Measurements from ENCODE around the gene HOTAIR.

DNA sequence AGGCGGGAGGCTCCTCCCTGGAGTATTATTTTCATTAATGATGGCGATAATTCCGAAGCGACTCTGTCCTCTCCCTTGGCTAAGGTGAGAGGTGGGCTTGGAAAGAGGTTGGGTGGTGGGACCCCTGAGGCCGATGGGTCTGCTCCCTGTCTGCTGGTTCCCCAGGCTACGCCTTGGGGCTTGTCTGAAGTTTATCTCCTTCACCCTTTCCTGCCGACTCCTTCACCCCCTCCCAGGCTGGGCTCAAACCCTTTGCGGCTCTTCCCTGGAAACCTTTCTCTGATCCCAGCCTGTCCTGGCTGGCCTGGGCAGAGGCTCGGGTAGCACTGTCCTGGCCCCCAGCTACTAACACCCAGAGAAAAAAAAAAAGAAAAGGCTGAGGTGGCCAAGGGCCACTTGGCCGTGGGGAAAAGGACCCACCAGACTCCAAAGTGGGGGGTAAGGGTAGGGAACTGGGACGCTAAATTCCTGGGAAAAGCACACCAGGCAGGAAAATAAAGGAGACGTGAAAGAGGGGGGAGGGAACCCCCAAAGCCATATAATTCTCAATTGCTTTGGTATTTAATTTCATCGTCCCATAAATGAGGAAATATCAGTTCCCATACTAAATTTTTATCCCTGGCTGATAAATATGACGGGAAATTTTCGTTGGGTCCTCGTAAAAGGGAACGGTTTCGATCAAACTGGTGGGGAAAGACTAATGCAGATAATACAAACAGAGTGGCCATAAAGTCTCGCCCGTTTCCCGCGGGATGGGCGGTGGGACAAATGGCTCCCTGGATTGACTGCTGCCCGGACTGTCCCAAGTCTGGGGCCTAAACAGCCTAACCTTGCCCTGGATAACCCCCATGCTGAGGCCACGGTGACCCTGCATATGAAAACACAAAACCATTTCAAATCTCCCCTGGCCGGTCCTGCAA lies 8.2 kb upstream of the HOTAIR start:
- TF ChIP-seq, protein P1, sequence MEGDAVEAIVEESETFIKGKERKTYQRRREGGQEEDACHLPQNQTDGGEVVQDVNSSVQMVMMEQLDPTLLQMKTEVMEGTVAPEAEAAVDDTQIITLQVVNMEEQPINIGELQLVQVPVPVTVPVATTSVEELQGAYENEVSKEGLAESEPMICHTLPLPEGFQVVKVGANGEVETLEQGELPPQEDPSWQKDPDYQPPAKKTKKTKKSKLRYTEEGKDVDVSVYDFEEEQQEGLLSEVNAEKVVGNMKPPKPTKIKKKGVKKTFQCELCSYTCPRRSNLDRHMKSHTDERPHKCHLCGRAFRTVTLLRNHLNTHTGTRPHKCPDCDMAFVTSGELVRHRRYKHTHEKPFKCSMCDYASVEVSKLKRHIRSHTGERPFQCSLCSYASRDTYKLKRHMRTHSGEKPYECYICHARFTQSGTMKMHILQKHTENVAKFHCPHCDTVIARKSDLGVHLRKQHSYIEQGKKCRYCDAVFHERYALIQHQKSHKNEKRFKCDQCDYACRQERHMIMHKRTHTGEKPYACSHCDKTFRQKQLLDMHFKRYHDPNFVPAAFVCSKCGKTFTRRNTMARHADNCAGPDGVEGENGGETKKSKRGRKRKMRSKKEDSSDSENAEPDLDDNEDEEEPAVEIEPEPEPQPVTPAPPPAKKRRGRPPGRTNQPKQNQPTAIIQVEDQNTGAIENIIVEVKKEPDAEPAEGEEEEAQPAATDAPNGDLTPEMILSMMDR (IDR thresholded peaks at IDR 0.05; ENCODE audit: insufficient read depth, low read depth, low read length) = no peak
- no peak for TF ChIP-seq EZH2 (IDR thresholded peaks at IDR 0.05; ENCODE audit: insufficient read depth, low read length)

Data from astrocyte (in vitro differentiated cells and primary cell).